GDM1 (cell line): Measurements from ENCODE around the gene LCTL.

Source experiments
- DNase-seq: peaks from one replicate; lab custom pipeline; 2025; lab: John Stamatoyannopoulos, UW

The LCTL gene

GRCh38 chr15:66565741-66566144 is at the start of gene LCTL:
TSS of gene LCTL (minus strand) at chr15:66565998. CDS start at chr15:66565365, 633 bp downstream.
- no peak for DNase-seq

- DNase-seq, result peak; percentile 33
Observed at GRCh38 chr15:66614951-66615760, 49.4 kb upstream of the LCTL start.

GRCh38 chr15:66614456-66614855 is 48.7 kb upstream of the LCTL start:
- no peak for DNase-seq

GRCh38 chr15:66613743-66614142 is 47.9 kb upstream of the LCTL start:
- peak; percentile 75 for DNase-seq

- no peak for DNase-seq
Observed at GRCh38 chr15:66611257-66612053, 45.7 kb upstream of the LCTL start.

- no peak for DNase-seq
Observed at GRCh38 chr15:66609876-66610275, 44.1 kb upstream of the LCTL start.

- no peak for DNase-seq
Observed at GRCh38 chr15:66608881-66609280, 43.1 kb upstream of the LCTL start.

GRCh38 chr15:66608159-66608558 is 42.4 kb upstream of the LCTL start:
- DNase-seq, result no peak

- peak; percentile 64 for DNase-seq
Observed at GRCh38 chr15:66603301-66604179, 37.7 kb upstream of the LCTL start.

GRCh38 chr15:66601521-66601920 is 35.7 kb upstream of the LCTL start:
- DNase-seq, result no peak

GRCh38 chr15:66600240-66600627 is 34.4 kb upstream of the LCTL start:
- no peak for DNase-seq

GRCh38 chr15:66599536-66600239 is 33.9 kb upstream of the LCTL start:
- no peak for DNase-seq

- no peak for DNase-seq
Observed at GRCh38 chr15:66598095-66598815, 32.5 kb upstream of the LCTL start.

- no peak for DNase-seq
Observed at GRCh38 chr15:66595931-66596545, 30.2 kb upstream of the LCTL start.

GRCh38 chr15:66595332-66595731 is 29.5 kb upstream of the LCTL start:
- no peak for DNase-seq

GRCh38 chr15:66594836-66595235 is 29.0 kb upstream of the LCTL start:
- DNase-seq, result no peak

- no peak for DNase-seq
Observed at GRCh38 chr15:66594344-66594743, 28.5 kb upstream of the LCTL start.

- DNase-seq, result no peak
Observed at GRCh38 chr15:66593219-66593780, 27.5 kb upstream of the LCTL start.

GRCh38 chr15:66592505-66593218 is 26.9 kb upstream of the LCTL start:
- no peak for DNase-seq
